H9 (cell line): ENCODE data around the gene ARAP1. TPM values are rescaled to one million over a fixed set of nuclear protein-coding genes. Genes with fewer than 3 reads are reported as not detected.

Source experiments
- DNase-seq: peaks from one replicate; pipeline ENCODE4 v3.0.0-alpha.2; 2017
- H2AFZ ChIP-seq: one replicate; pipeline ENCODE4 v1.6.1; 2013; ENCODE audit warnings: mild to moderate bottlenecking, low read length, control low read depth, moderate library complexity
- H2AK5ac ChIP-seq: 2 replicates; pipeline ENCODE4 v1.6.1; 2013; ENCODE audit warnings: low read length, control low read depth, mixed read lengths; ENCODE audit not compliant: insufficient read length
- H2BK120ac ChIP-seq: one replicate; pipeline ENCODE4 v1.6.1; 2013; ENCODE audit warnings: low read depth, mild to moderate bottlenecking, low read length, control low read depth, inconsistent platforms; ENCODE audit not compliant: poor library complexity, severe bottlenecking
- H2BK12ac ChIP-seq: 2 replicates; pipeline ENCODE4 v1.6.1; 2013; ENCODE audit warnings: low read length, control low read depth, mixed read lengths, low read depth; ENCODE audit not compliant: insufficient read length
- H2BK15ac ChIP-seq: 2 replicates; pipeline ENCODE4 v1.6.1; 2013; ENCODE audit warnings: low read depth, low read length, control low read depth
- H2BK20ac ChIP-seq: one replicate; pipeline ENCODE4 v1.6.1; 2013; ENCODE audit warnings: low read depth, mild to moderate bottlenecking, low read length, control low read depth, inconsistent platforms; ENCODE audit not compliant: poor library complexity, severe bottlenecking
- H2BK5ac ChIP-seq: 2 replicates; pipeline ENCODE4 v1.6.1; 2013; ENCODE audit warnings: low read length, control low read depth, mixed read lengths; ENCODE audit not compliant: insufficient read length
- H3K14ac ChIP-seq: 2 replicates; pipeline ENCODE4 v1.6.1; 2013; ENCODE audit warnings: low read length, control low read depth; ENCODE audit not compliant: insufficient read depth
- H3K18ac ChIP-seq: 2 replicates; pipeline ENCODE4 v1.6.1; 2013; ENCODE audit warnings: low read depth, mild to moderate bottlenecking, mixed read lengths, low read length, control low read depth; ENCODE audit not compliant: insufficient read length
- H3K23ac ChIP-seq: 2 replicates; pipeline ENCODE4 v1.6.1; 2013; ENCODE audit warnings: low read length, control low read depth, mixed read lengths, low read depth; ENCODE audit not compliant: insufficient read length
- H3K23me2 ChIP-seq: 2 replicates; pipeline ENCODE4 v1.6.1; 2013; ENCODE audit warnings: low read depth, mild to moderate bottlenecking, mixed read lengths, low read length, control low read depth; ENCODE audit not compliant: insufficient read length, poor library complexity, severe bottlenecking
- H3K27ac ChIP-seq: 2 replicates; pipeline ENCODE4 v1.5.1; 2013; ENCODE audit warnings: low read length, control low read depth, mixed read lengths, low read depth; ENCODE audit not compliant: insufficient read length
- H3K27me3 ChIP-seq: 2 replicates; pipeline ENCODE4 v1.6.1; 2013; ENCODE audit warnings: low read length, control low read depth, inconsistent platforms; ENCODE audit not compliant: insufficient read depth
- H3K4ac ChIP-seq: 2 replicates; pipeline ENCODE4 v1.6.1; 2013; ENCODE audit warnings: low read depth, mild to moderate bottlenecking, control low read depth, inconsistent platforms, low read length, moderate library complexity
- H3K4me1 ChIP-seq: 2 replicates; pipeline ENCODE4 v1.6.1; 2013; ENCODE audit warnings: low read length, control low read depth, inconsistent platforms; ENCODE audit not compliant: insufficient read depth
- H3K4me2 ChIP-seq: 2 replicates; pipeline ENCODE4 v1.6.1; 2013; ENCODE audit warnings: low read length, control low read depth, mixed read lengths; ENCODE audit not compliant: insufficient read length, insufficient read depth
- H3K56ac ChIP-seq: 2 replicates; pipeline ENCODE4 v1.6.1; 2013; ENCODE audit warnings: low read depth, mild to moderate bottlenecking, mixed read lengths, low read length, control low read depth; ENCODE audit not compliant: insufficient read length
- H3K79me1 ChIP-seq: 2 replicates; pipeline ENCODE4 v1.6.1; 2013; ENCODE audit warnings: low read depth, mild to moderate bottlenecking, moderate library complexity, low read length, control low read depth, inconsistent platforms; ENCODE audit not compliant: insufficient read depth, poor library complexity, severe bottlenecking
- H3K79me2 ChIP-seq: 2 replicates; pipeline ENCODE4 v1.6.1; 2013; ENCODE audit warnings: low read length, control low read depth, inconsistent platforms; ENCODE audit not compliant: insufficient read depth
- H3K9ac ChIP-seq: 2 replicates; pipeline ENCODE4 v1.6.1; 2013; ENCODE audit warnings: low read length, control low read depth, mixed read lengths; ENCODE audit not compliant: insufficient read length; ENCODE audit errors: extremely low read depth
- H3K9me3 ChIP-seq: one replicate; pipeline ENCODE4 v1.6.1; 2013; ENCODE audit warnings: low read depth, low read length, inconsistent platforms; ENCODE audit not compliant: control insufficient read depth
- H3T11ph ChIP-seq: one replicate; pipeline ENCODE4 v1.6.1; 2013; ENCODE audit warnings: mild to moderate bottlenecking, low read length, control low read depth, inconsistent platforms
- H4K20me1 ChIP-seq: one replicate; pipeline ENCODE4 v1.6.1; 2013; ENCODE audit not compliant: control insufficient read depth, insufficient read length, insufficient read depth
- H4K5ac ChIP-seq: 2 replicates; pipeline ENCODE4 v1.6.1; 2013; ENCODE audit warnings: low read depth, mild to moderate bottlenecking, mixed read lengths, low read length, control low read depth; ENCODE audit not compliant: insufficient read length
- H4K8ac ChIP-seq: replicated peaks from 2 replicates; pipeline ENCODE4 v1.6.1; 2013; ENCODE audit warnings: low read length, control low read depth, mixed read lengths, low read depth; ENCODE audit not compliant: insufficient read length
- H4K91ac ChIP-seq: 2 replicates; pipeline ENCODE4 v1.6.1; 2013; ENCODE audit warnings: low read depth, mild to moderate bottlenecking, moderate library complexity, mixed read lengths, low read length, control low read depth; ENCODE audit not compliant: insufficient read length
- H3K27ac Mint-ChIP-seq, 3 experiments: 2 replicates in 2 of 3; 3 replicates in 1 of 3; pipeline ENCODE4 v1.8.0; 2020 to 2021; ENCODE audit warnings: mixed read lengths in 3 of 3, mild to moderate bottlenecking in 1 of 3, moderate library complexity in 1 of 3
- H3K27me3 Mint-ChIP-seq: 2 replicates; pipeline ENCODE4 v1.8.0; 2021; ENCODE audit warnings: low read depth, mild to moderate bottlenecking, moderate library complexity, mixed read lengths
- H3K36me3 Mint-ChIP-seq, 3 experiments: 2 replicates in 2 of 3; 3 replicates in 1 of 3; pipeline ENCODE4 v1.8.0; 2020 to 2021; ENCODE audit warnings: low read depth in 3 of 3, mixed read lengths in 3 of 3; ENCODE audit not compliant: insufficient read depth in 1 of 3
- H3K4me1 Mint-ChIP-seq, 2 experiments: 2 replicates each; pipeline ENCODE4 v1.8.0; 2020; ENCODE audit warnings: mixed read lengths in 2 of 2
- H3K4me3 Mint-ChIP-seq, 2 experiments: 2 replicates in 1 of 2; 3 replicates in 1 of 2; pipeline ENCODE4 v1.8.0; 2020 to 2021; ENCODE audit warnings: mild to moderate bottlenecking in 2 of 2, mixed read lengths in 2 of 2, moderate library complexity in 1 of 2
- H3K9me3 Mint-ChIP-seq, 2 experiments: 2 replicates in 1 of 2; 3 replicates in 1 of 2; pipeline ENCODE4 v1.8.0; 2020; ENCODE audit warnings: mild to moderate bottlenecking in 2 of 2, mixed read lengths in 2 of 2, moderate library complexity in 1 of 2
- WGBS: extraction: QIAGEN DNeasy Blood & Tissue Kit; methylation state at CpG from one replicate; pipeline ENCODE4 v1.1.7; 2013; ENCODE audit warnings: missing lambda C conversion rate, low lambda C conversion rate, mixed read lengths; ENCODE audit not compliant: insufficient read length; ENCODE audit errors: extremely low coverage; 5-methylcytosine and 5-hydroxymethylcytosine counted together
- total RNA-seq: library from RNA; stranded (reverse); gene quantifications from 2 replicates; pipeline ENCODE4 v1.2.1, GENCODE V29; 2021
- TF ChIP-seq, protein P1 (sequence below): fragments of 200-600 bp; sonication (generic); conservative IDR thresholded peaks from 3 replicates; pipeline ENCODE4 v1.8.0; 2021; ENCODE audit warnings: antibody characterized with exemption, mild to moderate bottlenecking

Gene ARAP1
- total RNA-seq, 1 experiment from 2014 or later = 59.4 TPM

DNA sequence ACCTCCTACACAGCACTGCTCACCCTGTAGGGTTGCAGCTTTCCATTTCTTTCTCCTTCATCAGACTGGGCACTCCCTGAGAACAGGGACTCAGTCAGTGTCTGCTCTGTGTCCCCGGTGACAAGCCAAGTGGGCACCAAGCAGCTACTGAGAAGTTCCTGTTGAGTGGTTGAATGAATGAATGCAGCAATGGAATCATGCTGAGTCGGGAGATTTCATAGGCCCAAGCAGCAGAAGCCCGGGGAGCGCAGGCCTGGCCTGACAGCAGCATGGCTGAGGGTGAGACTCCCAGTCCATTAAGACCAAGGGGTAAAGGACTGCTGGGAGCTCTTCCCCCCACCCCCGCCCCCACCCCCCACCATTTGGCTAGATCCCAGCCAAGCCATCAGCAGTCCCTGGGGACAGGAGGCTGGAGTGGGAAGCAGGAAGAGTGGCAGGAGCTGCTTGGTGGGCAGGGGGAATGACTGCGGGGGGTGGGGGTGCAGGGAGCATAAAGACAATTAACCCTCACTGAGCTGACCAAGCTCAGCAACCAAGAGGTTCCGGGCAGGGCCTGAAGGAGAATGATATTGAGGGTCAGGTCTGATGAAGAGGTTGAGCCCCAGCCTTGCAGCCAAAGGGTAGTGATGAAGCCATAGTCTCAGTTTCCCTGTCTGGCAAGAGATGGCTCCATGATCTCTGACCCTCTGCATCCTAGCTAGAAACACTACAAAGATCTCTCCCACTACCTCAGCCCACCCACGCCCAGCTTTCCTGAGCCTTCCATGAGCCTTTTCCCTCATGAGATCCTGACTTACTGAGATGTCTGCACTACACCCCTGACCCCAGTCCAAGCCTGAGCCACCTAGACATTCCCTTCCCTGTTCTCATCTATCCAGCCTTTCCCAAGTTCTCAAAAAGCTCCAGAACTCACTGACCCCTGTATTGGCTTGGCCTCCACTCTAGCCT lies 80.8 kb downstream of the ARAP1 start:
- H3K79me1 ChIP-seq = no peaks in the 10 kb centered on the region
- H4K20me1 ChIP-seq = no peaks in the 10 kb centered on the region
- no peak overlapping the region; the same call in 1 of the 2 replicates for H3K14ac ChIP-seq
- H3K4me2 ChIP-seq = no peak overlapping the region
- H2BK15ac ChIP-seq = no peak overlapping the region
- H3K27ac ChIP-seq = no peak overlapping the region
- Mint-ChIP-seq H3K36me3 (peaks cover 8 to 9% (median 9%) of the 10 kb centered on the region in 3 experiments), H3K27me3 (peaks cover 70% of the 10 kb centered on the region), H3K27ac (no peak overlapping the region), H3K4me1 (peaks cover 36 to 56% of the 10 kb centered on the region in 2 experiments), H3K9me3 (peaks cover 6 to 10% of the 10 kb centered on the region in 2 experiments), H3K4me3 (no peak overlapping the region; a peak in 1 of 5 replicates)
- H2BK120ac ChIP-seq = no peak overlapping the region
- no peak overlapping the region for H3K9ac ChIP-seq
- no peak overlapping the region for H2BK20ac ChIP-seq
- no peak overlapping the region for H3K56ac ChIP-seq
- TF ChIP-seq, protein P1, sequence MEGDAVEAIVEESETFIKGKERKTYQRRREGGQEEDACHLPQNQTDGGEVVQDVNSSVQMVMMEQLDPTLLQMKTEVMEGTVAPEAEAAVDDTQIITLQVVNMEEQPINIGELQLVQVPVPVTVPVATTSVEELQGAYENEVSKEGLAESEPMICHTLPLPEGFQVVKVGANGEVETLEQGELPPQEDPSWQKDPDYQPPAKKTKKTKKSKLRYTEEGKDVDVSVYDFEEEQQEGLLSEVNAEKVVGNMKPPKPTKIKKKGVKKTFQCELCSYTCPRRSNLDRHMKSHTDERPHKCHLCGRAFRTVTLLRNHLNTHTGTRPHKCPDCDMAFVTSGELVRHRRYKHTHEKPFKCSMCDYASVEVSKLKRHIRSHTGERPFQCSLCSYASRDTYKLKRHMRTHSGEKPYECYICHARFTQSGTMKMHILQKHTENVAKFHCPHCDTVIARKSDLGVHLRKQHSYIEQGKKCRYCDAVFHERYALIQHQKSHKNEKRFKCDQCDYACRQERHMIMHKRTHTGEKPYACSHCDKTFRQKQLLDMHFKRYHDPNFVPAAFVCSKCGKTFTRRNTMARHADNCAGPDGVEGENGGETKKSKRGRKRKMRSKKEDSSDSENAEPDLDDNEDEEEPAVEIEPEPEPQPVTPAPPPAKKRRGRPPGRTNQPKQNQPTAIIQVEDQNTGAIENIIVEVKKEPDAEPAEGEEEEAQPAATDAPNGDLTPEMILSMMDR = no peak
- H2BK12ac ChIP-seq = no peak overlapping the region
- no peak overlapping the region for H4K5ac ChIP-seq
- H3T11ph ChIP-seq = no peak overlapping the region
- H4K8ac ChIP-seq = no peak overlapping the region
- H3K9me3 ChIP-seq = no peaks in the 10 kb centered on the region
- H2AFZ ChIP-seq = no peak overlapping the region
- peaks cover 4% of the 10 kb centered on the region; the same call in 1 of the 2 replicates for H3K4me1 ChIP-seq
- H3K27me3 ChIP-seq = peaks cover 4% of the 10 kb centered on the region; the same call in 1 of the 2 replicates
- peaks cover 5% of the 10 kb centered on the region for H3K23me2 ChIP-seq
- no peak overlapping the region for H3K23ac ChIP-seq
- no peak for DNase-seq
- no peak overlapping the region for H3K18ac ChIP-seq
- H3K79me2 ChIP-seq = no peaks in the 10 kb centered on the region
- H2AK5ac ChIP-seq = no peak overlapping the region
- no peak overlapping the region for H4K91ac ChIP-seq
- H2BK5ac ChIP-seq = no peak overlapping the region
- no peak overlapping the region for H3K4ac ChIP-seq
- no CpG with 5 or more reads among the region's 8 CpGs for WGBS
